Osteoblast (primary cell): ENCODE results near the gene AGPS. TPM values are rescaled to one million over a fixed set of nuclear protein-coding genes. Genes with fewer than 3 reads are reported as not detected.

Experiments used
- DNase-seq: peaks from one replicate; pipeline ENCODE4 v3.0.0; 2011; ENCODE audit warnings: low spot score, mixed read lengths; ENCODE audit not compliant: insufficient read length; ENCODE audit errors: missing footprints
- H2AFZ ChIP-seq: 2 replicates; pipeline ENCODE4 v1.6.0; 2011; ENCODE audit warnings: mild to moderate bottlenecking, low read length
- H3K27ac ChIP-seq: 2 replicates; pipeline ENCODE4 v1.5.1; 2011; ENCODE audit warnings: mild to moderate bottlenecking, low read depth, low read length, moderate library complexity
- H3K27me3 ChIP-seq: 2 replicates; pipeline ENCODE4 v1.6.0; 2012; ENCODE audit warnings: mild to moderate bottlenecking, control low read depth, inconsistent platforms, low read length, moderate library complexity; ENCODE audit not compliant: insufficient read depth
- H3K36me3 ChIP-seq: 2 replicates; pipeline ENCODE4 v1.5.1; 2011; ENCODE audit warnings: mild to moderate bottlenecking, low read length, control low read depth, moderate library complexity; ENCODE audit not compliant: insufficient read depth
- H3K4me1 ChIP-seq: 2 replicates; pipeline ENCODE4 v1.5.1; 2011; ENCODE audit warnings: mild to moderate bottlenecking, low read length, control low read depth, moderate library complexity; ENCODE audit not compliant: insufficient read depth
- H3K4me2 ChIP-seq: 2 replicates; pipeline ENCODE4 v1.6.0; 2011; ENCODE audit warnings: mild to moderate bottlenecking, low read length; ENCODE audit not compliant: insufficient read depth
- H3K4me3 ChIP-seq: fragments of 200-600 bp; sonication (generic); 3 replicates; pipeline ENCODE4 v1.5.1; 2012; ENCODE audit warnings: mild to moderate bottlenecking, low read length, inconsistent platforms; ENCODE audit not compliant: insufficient read depth
- H3K79me2 ChIP-seq: 2 replicates; pipeline ENCODE4 v1.6.0; 2012; ENCODE audit warnings: mild to moderate bottlenecking, low read length, control low read depth, inconsistent platforms; ENCODE audit not compliant: insufficient read depth
- H3K9me3 ChIP-seq: 2 replicates; pipeline ENCODE4 v1.5.1; 2011; ENCODE audit warnings: low read depth, low read length, control low read depth
- H4K20me1 ChIP-seq: 2 replicates; pipeline ENCODE4 v1.6.0; 2012; ENCODE audit warnings: mild to moderate bottlenecking, low read length, control low read depth; ENCODE audit not compliant: insufficient read depth
- CTCF ChIP-seq: IDR thresholded peaks from 2 replicates; pipeline ENCODE4 v1.5.1; 2011; ENCODE audit warnings: mild to moderate bottlenecking, low read depth, low read length, moderate library complexity; ENCODE audit errors: extremely low read depth
- total RNA-seq: library from RNA; depleted of rRNA; stranded (reverse); fragments of >200 nt; gene quantifications from 2 replicates; pipeline ENCODE4 v1.2.3, GENCODE V29; 2012

AGPS gene
- total RNA-seq, 1 donor, result 34.0 TPM

- Histone ChIP-seq H3K4me2 (no peak overlapping the region), H3K36me3 (peaks cover 8% of the 10 kb centered on the region), H3K4me1 (no peaks in the 10 kb centered on the region), H2AFZ (no peak overlapping the region), H3K9me3 (no peaks in the 10 kb centered on the region), H3K27me3 (no peaks in the 10 kb centered on the region), H4K20me1 (no peaks in the 10 kb centered on the region), H3K4me3 (no peak overlapping the region), H3K79me2 (no peaks in the 10 kb centered on the region), H3K27ac (no peak overlapping the region)
- DNase-seq, result no peak
- no peak for TF ChIP-seq CTCF
Observed at GRCh38 chr2:177495945-177496344, 103.4 kb downstream of the AGPS start.

GRCh38 chr2:177496921-177497320 lies 104.3 kb downstream of the AGPS start:
- no peak for TF ChIP-seq CTCF
- DNase-seq, result no peak
- H2AFZ ChIP-seq, result no peak overlapping the region

GRCh38 chr2:177501186-177501585 lies 108.6 kb downstream of the AGPS start:
- H3K4me2 ChIP-seq, result no peak overlapping the region
- no peak for TF ChIP-seq CTCF

More at GRCh38 chr2:177496921-177497320, 104.3 kb downstream of the AGPS start:
- no peak overlapping the region for H3K4me3 ChIP-seq
- H4K20me1 ChIP-seq, result no peaks in the 10 kb centered on the region
- no peaks in the 10 kb centered on the region for H3K9me3 ChIP-seq
- no peaks in the 10 kb centered on the region for H3K79me2 ChIP-seq
- H3K36me3 ChIP-seq, result peaks cover 8% of the 10 kb centered on the region
- no peak overlapping the region for H3K27ac ChIP-seq
- no peaks in the 10 kb centered on the region for H3K4me1 ChIP-seq
- H3K27me3 ChIP-seq, result no peaks in the 10 kb centered on the region
- no peak overlapping the region for H3K4me2 ChIP-seq

GRCh38 chr2:177506505-177506904 lies 113.9 kb downstream of the AGPS start:
- DNase-seq, result no peak
- H3K36me3 ChIP-seq, result no peaks in the 10 kb centered on the region
- H3K27ac ChIP-seq, result no peak overlapping the region
- no peak for TF ChIP-seq CTCF
- no peaks in the 10 kb centered on the region for H3K27me3 ChIP-seq
- H3K79me2 ChIP-seq, result no peaks in the 10 kb centered on the region
- no peak overlapping the region for H2AFZ ChIP-seq
- H3K9me3 ChIP-seq, result no peaks in the 10 kb centered on the region
- no peak overlapping the region for H3K4me3 ChIP-seq
- H3K4me1 ChIP-seq, result no peaks in the 10 kb centered on the region
- H3K4me2 ChIP-seq, result no peak overlapping the region
- no peaks in the 10 kb centered on the region for H4K20me1 ChIP-seq

More at GRCh38 chr2:177501186-177501585, 108.6 kb downstream of the AGPS start:
- H3K4me1 ChIP-seq, result no peaks in the 10 kb centered on the region
- no peak for DNase-seq
- no peak overlapping the region for H2AFZ ChIP-seq
- no peaks in the 10 kb centered on the region for H3K79me2 ChIP-seq
- H3K36me3 ChIP-seq, result peaks cover 5% of the 10 kb centered on the region
- no peaks in the 10 kb centered on the region for H3K27me3 ChIP-seq
- H3K4me3 ChIP-seq, result no peak overlapping the region
- H3K27ac ChIP-seq, result no peak overlapping the region
- H4K20me1 ChIP-seq, result no peaks in the 10 kb centered on the region
- no peaks in the 10 kb centered on the region for H3K9me3 ChIP-seq
